ENCODE measurements around the gene LCORL. TPM values are rescaled to one million over a fixed set of nuclear protein-coding genes. Genes with fewer than 3 reads are reported as not detected.

Gene LCORL
- total and polyA plus RNA-seq, 9 of the 15 experiments (the other 6 are each of a cell fraction or from before 2014, with no cell fraction given), result 3.1 to 24.5 (median 11.1) TPM

- BruUV-seq (replicated peaks), result no TSS peak
- Histone ChIP-seq H3K27me3 (ENCODE audit: control insufficient read depth in 2 of 2, insufficient read depth in 2 of 2, low read length in 2 of 2) (no peaks in the 10 kb centered on the region), H3K27ac (ENCODE audit: extremely low read depth, low read depth, low read length) (no peak overlapping the region), H3K9me1 (ENCODE audit: control insufficient read depth, insufficient read depth, low read length) (no peaks in the 10 kb centered on the region), H4K20me1 (replicated peaks; ENCODE audit: control insufficient read depth, insufficient read depth, low read length) (no peaks in the 10 kb centered on the region), H3K9ac (ENCODE audit: insufficient read depth in 1 of 2, low read depth in 2 of 2, low read length in 2 of 2) (no peak overlapping the region), H3K36me3 (ENCODE audit: control insufficient read depth, insufficient read depth, low read length) (peaks cover 11% of the 10 kb centered on the region; the same call in 2 of the 3 replicates), H3K4me1 (replicated peaks in 1 of 2; ENCODE audit: control insufficient read depth in 2 of 2, insufficient read depth in 2 of 2, low read length in 2 of 2) (no peaks in the 10 kb centered on the region), H3K79me2 (ENCODE audit: control insufficient read depth, insufficient read depth, low read length) (no peaks in the 10 kb centered on the region), H3K4me2 (ENCODE audit: insufficient read depth, low read length) (no peak overlapping the region), H3K4me3 (no peak overlapping the region), H3K9me3 (replicated peaks; ENCODE audit: control insufficient read depth, insufficient read depth, low read depth, low read length) (no peaks in the 10 kb centered on the region), H2AFZ (ENCODE audit: low read depth, low read length) (no peak overlapping the region)
- in situ Hi-C loops (cut with MboI) (no loop called here), intact Hi-C loops (cut with micrococcal nuclease) (no loop called here)
- ATAC-seq (no peak), FAIRE-seq (no peak), DNase-seq (ENCODE audit: extremely low read depth in 1 of 4, low spot score in 3 of 4) (no peak)
- no peak for TF ChIP-seq U2AF1 (optimal IDR thresholded peaks at IDR 0.05; ENCODE audit: low read depth, low read length)
- TF ChIP-seq RFX1 (IDR thresholded peaks at IDR 0.05), result no peak
- TF ChIP-seq ZNF274 (IDR thresholded peaks at IDR 0.05; ENCODE audit: borderline replicate concordance, low read depth, low read length), result no peak
- no peak for TF ChIP-seq ZFP30 (CRISPR knock-in tag; IDR thresholded peaks at IDR 0.05; ENCODE audit: borderline replicate concordance)
- no peak for TF ChIP-seq ZKSCAN3 (CRISPR knock-in tag; IDR thresholded peaks at IDR 0.05)
- ChIA-PET POLR2A (interaction anchor here (0.7 kb wide), 1 partner anchor 262 kb away, joined by 5 read pairs; no protein-coding TSS in a partner anchor), CTCF (ENCODE audit: low intra/inter-chr PET ratio) (no interaction called here)
- 92% methylated on average over 2 of the region's 2 CpGs for WGBS (ENCODE audit: insufficient coverage, low coverage, missing lambda C conversion rate)
Measured at GRCh38 chr4:17884063-17884462, 137.5 kb downstream of the LCORL start.

- no peaks in the 10 kb centered on the region for H3K9me3 ChIP-seq (replicated peaks; ENCODE audit: control insufficient read depth, insufficient read depth, low read depth, low read length)
- H3K79me2 ChIP-seq (ENCODE audit: control insufficient read depth, insufficient read depth, low read length), result no peaks in the 10 kb centered on the region
- BruUV-seq (replicated peaks), result no TSS peak
- no peak overlapping the region for H3K4me3 ChIP-seq
- H3K9ac ChIP-seq (ENCODE audit: insufficient read depth in 1 of 2, low read depth in 2 of 2, low read length in 2 of 2), result no peak overlapping the region
- DNase-seq (ENCODE audit: extremely low read depth in 1 of 4, low spot score in 3 of 4), result no peak
- intact Hi-C loops (cut with micrococcal nuclease) (no loop called here), in situ Hi-C loops (cut with MboI) (no loop called here)
- no peaks in the 10 kb centered on the region for H3K36me3 ChIP-seq (ENCODE audit: control insufficient read depth, insufficient read depth, low read length)
- ATAC-seq, result no peak
- H3K4me1 ChIP-seq (replicated peaks in 1 of 2; ENCODE audit: control insufficient read depth in 2 of 2, insufficient read depth in 2 of 2, low read length in 2 of 2), result no peaks in the 10 kb centered on the region
- H2AFZ ChIP-seq (ENCODE audit: low read depth, low read length), result no peak overlapping the region
- FAIRE-seq, result no peak
- no peaks in the 10 kb centered on the region for H3K27me3 ChIP-seq (ENCODE audit: control insufficient read depth in 2 of 2, insufficient read depth in 2 of 2, low read length in 2 of 2)
- no peaks in the 10 kb centered on the region for H4K20me1 ChIP-seq (replicated peaks; ENCODE audit: control insufficient read depth, insufficient read depth, low read length)
- no peaks in the 10 kb centered on the region for H3K9me1 ChIP-seq (ENCODE audit: control insufficient read depth, insufficient read depth, low read length)
- ChIA-PET CTCF (ENCODE audit: low intra/inter-chr PET ratio) (no interaction called here), POLR2A (no interaction called here)
- H3K27ac ChIP-seq (ENCODE audit: extremely low read depth, low read depth, low read length), result no peak overlapping the region
- WGBS (ENCODE audit: insufficient coverage, low coverage, missing lambda C conversion rate), result 81% methylated on average over 5 of the region's 5 CpGs
- no peak overlapping the region for H3K4me2 ChIP-seq (ENCODE audit: insufficient read depth, low read length)
- no peak for TF ChIP-seq BCOR (IDR thresholded peaks at IDR 0.05)
- no peak for TF ChIP-seq PCBP1 (IDR thresholded peaks at IDR 0.05; ENCODE audit: low read depth, low read length, poor library complexity, severe bottlenecking)
- no peak for TF ChIP-seq SMARCA4 (IDR thresholded peaks at IDR 0.05)
- TF ChIP-seq HOMEZ (CRISPR knock-in tag; IDR thresholded peaks at IDR 0.05), result no peak
- TF ChIP-seq KDM1A (IDR thresholded peaks at IDR 0.05), result no peak
- TF ChIP-seq FOS (IDR thresholded peaks at IDR 0.05; ENCODE audit: extremely low read depth, insufficient read length), result no peak
- no peak for TF ChIP-seq ZFP1 (CRISPR knock-in tag; IDR thresholded peaks at IDR 0.05)
- TF ChIP-seq TEAD2 (tag; IDR thresholded peaks at IDR 0.05), result no peak
- no peak for TF ChIP-seq ADNP (tag; IDR thresholded peaks at IDR 0.05)
- no peak for TF ChIP-seq DDX20 (tag; IDR thresholded peaks at IDR 0.05; ENCODE audit: low read depth)
- no peak for TF ChIP-seq ZBTB8A (IDR thresholded peaks at IDR 0.05; ENCODE audit: partially characterized antibody)
Measured at GRCh38 chr4:17877661-17878060, 143.9 kb downstream of the LCORL start.

Data from K562 (cell line).